ENCODE data around the gene DLG2. TPM values are rescaled to one million over a fixed set of nuclear protein-coding genes. Genes with fewer than 3 reads are reported as not detected.

Gene DLG2
- total and polyA plus RNA-seq, 3 experiments from 2014 or later = 0.81 to 1.5 (median 1.3) TPM

- H3K27ac Mint-ChIP-seq = no peak overlapping the region
These were observed 1489.2 kb downstream of the DLG2 start for GRCh38 chr11:84137960-84138359.

GRCh38 chr11:84137505-84137904 is 1489.6 kb downstream of the DLG2 start:
- peaks cover 2 to 38% (median 9%) of the 10 kb centered on the region in 5 donors for H3K9me3 Mint-ChIP-seq
- peaks cover 0 to 2% (median 0%) of the 10 kb centered on the region in 3 donors for H3K36me3 Mint-ChIP-seq
- H3K4me1 ChIP-seq (ENCODE audit: insufficient read depth, low read length) = no peaks in the 10 kb centered on the region
- no peak overlapping the region for H3K4me3 ChIP-seq (ENCODE audit: low read length)
- ChIA-PET POLR2A (no interaction called here), CTCF (interaction anchor here (0.6 kb wide), 1 partner anchor 45 kb away, joined by 3 read pairs; no protein-coding TSS in a partner anchor)
- H3K27me3 Mint-ChIP-seq = no peaks in the 10 kb centered on the region
- no peaks in the 10 kb centered on the region for H3K36me3 ChIP-seq (ENCODE audit: insufficient read depth, low read length)
- no peak overlapping the region for H3K27ac ChIP-seq (ENCODE audit: low read depth, low read length)
- peaks cover 5% of the 10 kb centered on the region for H3K9me3 ChIP-seq (ENCODE audit: low read length)
- no peaks in the 10 kb centered on the region for H3K27me3 ChIP-seq (ENCODE audit: insufficient read depth, low read length, poor library complexity, severe bottlenecking)
- DNase-seq = no peak
- no peaks in the 10 kb centered on the region for H3K4me1 Mint-ChIP-seq
- H3K27ac Mint-ChIP-seq = no peak overlapping the region
- no peak overlapping the region for H3K4me3 Mint-ChIP-seq

More at GRCh38 chr11:84137960-84138359, 1489.2 kb downstream of the DLG2 start:
- CTCF ChIA-PET = no interaction called here
- no peak overlapping the region for H3K27ac ChIP-seq (ENCODE audit: low read depth, low read length)
- Mint-ChIP-seq H3K4me1 (no peaks in the 10 kb centered on the region), H3K36me3 (peaks cover 0 to 2% (median 0%) of the 10 kb centered on the region in 3 donors), H3K4me3 (no peak overlapping the region), H3K9me3 (peaks cover 2 to 42% (median 9%) of the 10 kb centered on the region in 5 donors), H3K27me3 (no peaks in the 10 kb centered on the region)
- no peak for DNase-seq
- no peak overlapping the region for H3K4me3 ChIP-seq (ENCODE audit: low read length)
- H3K27me3 ChIP-seq (ENCODE audit: insufficient read depth, low read length, poor library complexity, severe bottlenecking) = no peaks in the 10 kb centered on the region
- H3K4me1 ChIP-seq (ENCODE audit: insufficient read depth, low read length) = no peaks in the 10 kb centered on the region
- POLR2A ChIA-PET = no interaction called here
- no peaks in the 10 kb centered on the region for H3K36me3 ChIP-seq (ENCODE audit: insufficient read depth, low read length)
- H3K9me3 ChIP-seq (ENCODE audit: low read length) = peaks cover 5% of the 10 kb centered on the region

- no peak overlapping the region for H3K4me3 Mint-ChIP-seq
- DNase-seq = no peak
- H3K4me3 ChIP-seq (ENCODE audit: low read length) = no peak overlapping the region
- CTCF ChIA-PET = interaction anchor here (0.6 kb wide), 1 partner anchor 44 kb away, joined by 3 read pairs; no protein-coding TSS in a partner anchor
- no peak overlapping the region for H3K27ac ChIP-seq (ENCODE audit: low read depth, low read length)
- H3K27ac Mint-ChIP-seq = no peak overlapping the region
- H3K9me3 ChIP-seq (ENCODE audit: low read length) = peaks cover 5% of the 10 kb centered on the region
- no peaks in the 10 kb centered on the region for H3K4me1 ChIP-seq (ENCODE audit: insufficient read depth, low read length)
- no peaks in the 10 kb centered on the region for H3K27me3 ChIP-seq (ENCODE audit: insufficient read depth, low read length, poor library complexity, severe bottlenecking)
- no peaks in the 10 kb centered on the region for H3K27me3 Mint-ChIP-seq
- no peaks in the 10 kb centered on the region for H3K36me3 ChIP-seq (ENCODE audit: insufficient read depth, low read length)
- H3K36me3 Mint-ChIP-seq = peaks cover 0 to 2% (median 0%) of the 10 kb centered on the region in 3 donors
- POLR2A ChIA-PET = no interaction called here
- no peaks in the 10 kb centered on the region for H3K4me1 Mint-ChIP-seq
- H3K9me3 Mint-ChIP-seq = peaks cover 2 to 42% (median 10%) of the 10 kb centered on the region in 5 donors
These were observed 1490.2 kb downstream of the DLG2 start for GRCh38 chr11:84136926-84137325.

- Mint-ChIP-seq H3K4me1 (no peaks in the 10 kb centered on the region), H3K27ac (peak overlapping the region in 1 of 8 donors; percentile 70), H3K4me3 (no peak overlapping the region), H3K9me3 (peaks cover 3 to 25% (median 20%) of the 10 kb centered on the region in 5 donors), H3K36me3 (no peaks in the 10 kb centered on the region), H3K27me3 (no peaks in the 10 kb centered on the region)
- H3K4me1 ChIP-seq (ENCODE audit: insufficient read depth, low read length) = no peaks in the 10 kb centered on the region
- no peaks in the 10 kb centered on the region for H3K27me3 ChIP-seq (ENCODE audit: insufficient read depth, low read length, poor library complexity, severe bottlenecking)
- ChIA-PET POLR2A (no interaction called here), CTCF (no interaction called here)
- no peak overlapping the region for H3K27ac ChIP-seq (ENCODE audit: low read depth, low read length)
- no peaks in the 10 kb centered on the region for H3K36me3 ChIP-seq (ENCODE audit: insufficient read depth, low read length)
- no peak overlapping the region for H3K4me3 ChIP-seq (ENCODE audit: low read length)
- DNase-seq = no peak
- H3K9me3 ChIP-seq (ENCODE audit: low read length) = no peaks in the 10 kb centered on the region
These were observed 1496.3 kb downstream of the DLG2 start for GRCh38 chr11:84130646-84131427.

- no peak for DNase-seq
- no peaks in the 10 kb centered on the region for H3K27me3 ChIP-seq (ENCODE audit: insufficient read depth, low read length, poor library complexity, severe bottlenecking)
- Mint-ChIP-seq H3K27ac (no peak overlapping the region), H3K36me3 (no peaks in the 10 kb centered on the region), H3K4me1 (no peaks in the 10 kb centered on the region), H3K9me3 (peaks cover 4 to 25% (median 19%) of the 10 kb centered on the region in 5 donors), H3K27me3 (no peaks in the 10 kb centered on the region), H3K4me3 (no peak overlapping the region)
- no peaks in the 10 kb centered on the region for H3K36me3 ChIP-seq (ENCODE audit: insufficient read depth, low read length)
- POLR2A ChIA-PET = no interaction called here
- no peak overlapping the region for H3K4me3 ChIP-seq (ENCODE audit: low read length)
- no peaks in the 10 kb centered on the region for H3K9me3 ChIP-seq (ENCODE audit: low read length)
- no peak overlapping the region for H3K27ac ChIP-seq (ENCODE audit: low read depth, low read length)
- H3K4me1 ChIP-seq (ENCODE audit: insufficient read depth, low read length) = no peaks in the 10 kb centered on the region
- CTCF ChIA-PET = no interaction called here
These were observed 1497.1 kb downstream of the DLG2 start for GRCh38 chr11:84129961-84130576.

GRCh38 chr11:84128840-84129239 is 1498.3 kb downstream of the DLG2 start:
- Histone ChIP-seq H3K36me3 (ENCODE audit: insufficient read depth, low read length) (no peaks in the 10 kb centered on the region), H3K4me3 (ENCODE audit: low read length) (no peak overlapping the region), H3K27ac (ENCODE audit: low read depth, low read length) (no peak overlapping the region), H3K9me3 (ENCODE audit: low read length) (no peaks in the 10 kb centered on the region), H3K27me3 (ENCODE audit: insufficient read depth, low read length, poor library complexity, severe bottlenecking) (no peaks in the 10 kb centered on the region), H3K4me1 (ENCODE audit: insufficient read depth, low read length) (no peaks in the 10 kb centered on the region)
- no peak overlapping the region for H3K27ac Mint-ChIP-seq
- H3K27me3 Mint-ChIP-seq = no peaks in the 10 kb centered on the region
- H3K4me3 Mint-ChIP-seq = no peak overlapping the region
- no peak for DNase-seq
- no peaks in the 10 kb centered on the region for H3K36me3 Mint-ChIP-seq
- H3K9me3 Mint-ChIP-seq = peaks cover 5 to 28% (median 19%) of the 10 kb centered on the region in 5 donors
- H3K4me1 Mint-ChIP-seq = no peaks in the 10 kb centered on the region
- ChIA-PET CTCF (no interaction called here), POLR2A (no interaction called here)

- Histone ChIP-seq H3K36me3 (ENCODE audit: insufficient read depth, low read length) (no peaks in the 10 kb centered on the region), H3K4me1 (ENCODE audit: insufficient read depth, low read length) (no peaks in the 10 kb centered on the region), H3K9me3 (ENCODE audit: low read length) (no peaks in the 10 kb centered on the region), H3K4me3 (ENCODE audit: low read length) (no peak overlapping the region), H3K27me3 (ENCODE audit: insufficient read depth, low read length, poor library complexity, severe bottlenecking) (no peaks in the 10 kb centered on the region), H3K27ac (ENCODE audit: low read depth, low read length) (no peak overlapping the region)
- no peaks in the 10 kb centered on the region for H3K4me1 Mint-ChIP-seq
- H3K4me3 Mint-ChIP-seq = no peak overlapping the region
- H3K27me3 Mint-ChIP-seq = no peaks in the 10 kb centered on the region
- ChIA-PET POLR2A (no interaction called here), CTCF (no interaction called here)
- peaks cover 3 to 22% (median 7%) of the 10 kb centered on the region in 5 donors for H3K9me3 Mint-ChIP-seq
- no peak for DNase-seq
- no peak overlapping the region for H3K27ac Mint-ChIP-seq
- H3K36me3 Mint-ChIP-seq = no peaks in the 10 kb centered on the region
These were observed 1509.8 kb downstream of the DLG2 start for GRCh38 chr11:84117394-84117793.

GRCh38 chr11:84106541-84106940 is 1520.6 kb downstream of the DLG2 start:
- Mint-ChIP-seq H3K4me1 (no peaks in the 10 kb centered on the region), H3K9me3 (peaks cover under 1 to 12% (median 2%) of the 10 kb centered on the region in 5 donors), H3K4me3 (no peak overlapping the region), H3K27me3 (no peaks in the 10 kb centered on the region), H3K36me3 (no peaks in the 10 kb centered on the region), H3K27ac (no peak overlapping the region)
- Histone ChIP-seq H3K27me3 (ENCODE audit: insufficient read depth, low read length, poor library complexity, severe bottlenecking) (no peaks in the 10 kb centered on the region), H3K36me3 (ENCODE audit: insufficient read depth, low read length) (no peaks in the 10 kb centered on the region), H3K27ac (ENCODE audit: low read depth, low read length) (no peak overlapping the region), H3K9me3 (ENCODE audit: low read length) (no peaks in the 10 kb centered on the region), H3K4me3 (ENCODE audit: low read length) (no peak overlapping the region), H3K4me1 (ENCODE audit: insufficient read depth, low read length) (no peaks in the 10 kb centered on the region)
- DNase-seq = no peak
- CTCF ChIA-PET = no interaction called here
- POLR2A ChIA-PET = no interaction called here
